Heart left ventricle (tissue), 13 donors: ENCODE results near the gene ELAVL3.

ENCODE experiments used
- CTCF ChIP-seq, 12 donors: fragments of 200-600 bp; sonication (generic) in 4 of 12; IDR thresholded peaks; one replicate each; pipeline versions ENCODE4 v1.5.0 to v1.8.0; 2018 to 2022; ENCODE audit warnings: antibody characterized with exemption in 12 of 12, mild to moderate bottlenecking in 5 of 12
- POLR2A ChIP-seq, 2 donors: fragments of 450-650 bp; IDR thresholded peaks; one replicate each; pipeline ENCODE4 v1.6.1; 2017; ENCODE audit warnings: antibody characterized with exemption in 2 of 2, mild to moderate bottlenecking in 2 of 2, moderate library complexity in 2 of 2
- donor health status: ischemic (EF 13 %, LVEDD 7.1; RV severe dilation, severe dysfunction).
- donor health status: DM: no; HTN: yes; CAD: no.
- donor health status: DM: no; HTN: no; CAD: no.
- donor health status: ischemic (EF 25% LVEDD 6.9; RV normal size, moderate dysfunction).
- donor health status: ischemic (EF 25% LVEDD 5.7; RV mildly dilated, moderate dysfunction).
- donor health status: ischemic (EF 35%, LVEDD 5.7; RV mildly dilated, moderate dysfunction).
- donor health status: nonischemic (EF 11% LVEDD 7.7; RV severe dilation, severe dysfunction).
- donor health status: DM: yes; HTN: yes; CAD: no.
- donor health status: PGD.
- donor health status: ischemic (EF 29% LVEDD 5.4; RV normal size, mild dysfunction).
- donor health status: nonischemic (EF 23%, LVEDD 6.1; RV moderate dilation, normal function).

GRCh38 chr19:11463391-11463790 is 17.5 kb downstream of the ELAVL3 start:
- TF ChIP-seq CTCF (IDR thresholded peaks at IDR 0.05) (no peak), POLR2A (IDR thresholded peaks at IDR 0.05) (no peak)
